A549 (cell line): ENCODE measurements around the gene CPT1A. TPM values are rescaled to one million over a fixed set of nuclear protein-coding genes. Genes with fewer than 3 reads are reported as not detected.

ENCODE experiments used
- ATAC-seq, 2 experiments: fragments of 200-7000 bp in 1 of 2; fragments of >200 bp in 1 of 2; cut with Nextera tagmentation in 1 of 2; cut with Tn5 transposase in 1 of 2; 3 replicates each; pipeline versions ENCODE4 v1.8.0 to v1.9.1; 2018 to 2020; ENCODE audit warnings: mild to moderate bottlenecking in 1 of 2, moderate library complexity in 1 of 2
- CTCF ChIA-PET: fragments of 300-600 bp; sonication (Branson Sonifier 250); formaldehyde crosslinking; extraction: SDS; loops from one replicate; lab custom pipeline; 2021; ENCODE audit warnings: antibody characterized with exemption, inconsistent platforms; lab: Yijun Ruan, JAX
- POLR2A ChIA-PET: fragments of 350-600 bp; formaldehyde crosslinking; extraction: SDS; loops from one replicate; lab custom pipeline; 2021; ENCODE audit warnings: antibody characterized with exemption, inconsistent platforms; lab: Yijun Ruan, JAX
- DNase-seq, 2 experiments: peaks; one replicate each; pipeline versions ENCODE4 v3.0.0 to v3.0.0-alpha.2; 2011 to 2016; ENCODE audit warnings: low read depth in 1 of 2, low spot score in 1 of 2
- FAIRE-seq: peaks from 2 replicates; lab custom pipeline; 2011; peaks lifted over from hg19 to GRCh38; lab: Jason Lieb, UNC
- H3K27ac ChIP-seq, 2 experiments: fragments of >200 bp; sonication (Bioruptor Twin); formaldehyde crosslinking; 3 replicates each; pipeline ENCODE4 v1.5.1; 2016 to 2017
- H3K4me1 ChIP-seq: fragments of >200 bp; sonication (Bioruptor Twin); formaldehyde crosslinking; 3 replicates; pipeline ENCODE4 v1.6.1; 2016
- H3K4me2 ChIP-seq: fragments of >200 bp; sonication (Bioruptor Twin); formaldehyde crosslinking; 3 replicates; pipeline ENCODE4 v1.6.1; 2016
- H3K4me3 ChIP-seq: fragments of >200 bp; sonication (Bioruptor Twin); formaldehyde crosslinking; 3 replicates; pipeline ENCODE4 v1.5.1; 2016
- H3K9me3 ChIP-seq: fragments of >200 bp; sonication (Bioruptor Twin); formaldehyde crosslinking; 3 replicates; pipeline ENCODE4 v1.6.1; 2016
- BHLHE40 ChIP-seq: IDR thresholded peaks from 2 replicates; pipeline ENCODE4 v1.6.1; 2012; ENCODE audit warnings: low read depth, low read length, inconsistent platforms
- CHD2 ChIP-seq: fragments of 150-350 bp; IDR thresholded peaks from 2 replicates; pipeline ENCODE4 v1.6.1; 2014; ENCODE audit warnings: low read length; ENCODE audit not compliant: partially characterized antibody
- EHF ChIP-seq: fragments of 250-450 bp; sonication (Bioruptor Pico); IDR thresholded peaks from 2 replicates; pipeline ENCODE4 v1.5.0; 2020; ENCODE audit warnings: mild to moderate bottlenecking
- ESRRA ChIP-seq: fragments of 150-350 bp; IDR thresholded peaks from 2 replicates; pipeline ENCODE4 v1.6.1; 2014; ENCODE audit warnings: mild to moderate bottlenecking, low read length, borderline replicate concordance
- FOSL2 ChIP-seq, 2 experiments: fragments of 450-650 bp in 1 of 2; fragments of >200 bp in 1 of 2; sonication (Bioruptor Twin) in 1 of 2; formaldehyde crosslinking; IDR thresholded peaks; 2 replicates each; pipeline versions ENCODE4 v1.5.0 to v1.6.1; 2016 to 2020; ENCODE audit warnings: mild to moderate bottlenecking in 1 of 2, moderate library complexity in 1 of 2
- HEYL ChIP-seq: fragments of 250-450 bp; sonication (Bioruptor Pico); IDR thresholded peaks from 2 replicates; pipeline ENCODE4 v1.8.0; 2021; ENCODE audit warnings: mild to moderate bottlenecking, moderate library complexity
- HOXA7 ChIP-seq: fragments of 250-450 bp; sonication (Bioruptor Pico); IDR thresholded peaks from 2 replicates; pipeline ENCODE4 v1.5.0; 2020; ENCODE audit warnings: mild to moderate bottlenecking, moderate library complexity
- HOXB13 ChIP-seq: fragments of 250-450 bp; sonication (Bioruptor Pico); IDR thresholded peaks from 2 replicates; pipeline ENCODE4 v1.5.0; 2020; ENCODE audit warnings: low read depth, mild to moderate bottlenecking, moderate library complexity
- HOXB5 ChIP-seq: fragments of 250-450 bp; sonication (Bioruptor Pico); IDR thresholded peaks from 2 replicates; pipeline ENCODE4 v1.5.0; 2020; ENCODE audit warnings: mild to moderate bottlenecking, moderate library complexity
- JUN ChIP-seq, 2 experiments: fragments of >200 bp; sonication (Bioruptor Twin); formaldehyde crosslinking; IDR thresholded peaks; 2 replicates in 1 of 2; 3 replicates in 1 of 2; pipeline ENCODE4 v1.6.1; 2016 to 2017
- KDM1A ChIP-seq: fragments of 200-600 bp; sonication (generic); IDR thresholded peaks from 2 replicates; pipeline ENCODE4 v1.6.1; 2016; ENCODE audit warnings: low read depth, mild to moderate bottlenecking
- MAFK ChIP-seq: fragments of 450-650 bp; IDR thresholded peaks from 2 replicates; pipeline ENCODE4 v1.6.1; 2014; ENCODE audit not compliant: partially characterized antibody
- MYC ChIP-seq: IDR thresholded peaks from 2 replicates; pipeline ENCODE4 v1.6.1; 2012; ENCODE audit warnings: mild to moderate bottlenecking, inconsistent platforms, low read length, improper control_type of control experiment, borderline replicate concordance
- NPAS2 ChIP-seq: fragments of 250-450 bp; sonication (Bioruptor Pico); IDR thresholded peaks from 2 replicates; pipeline ENCODE4 v1.8.0; 2022; ENCODE audit warnings: mild to moderate bottlenecking, moderate library complexity, borderline replicate concordance
- NR3C1 ChIP-seq: fragments of >200 bp; sonication (Bioruptor Twin); formaldehyde crosslinking; IDR thresholded peaks from 3 replicates; pipeline ENCODE4 v1.6.1; 2017
- PHF8 ChIP-seq: fragments of 200-600 bp; sonication (generic); IDR thresholded peaks from 2 replicates; pipeline ENCODE4 v1.6.1; 2016; ENCODE audit warnings: low read depth, mild to moderate bottlenecking, antibody characterized with exemption, moderate library complexity, borderline replicate concordance
- POLR2A ChIP-seq: IDR thresholded peaks from 2 replicates; pipeline ENCODE4 v1.6.1; 2012; ENCODE audit warnings: mild to moderate bottlenecking, low read length
- RCOR1 ChIP-seq: fragments of 150-350 bp; IDR thresholded peaks from 2 replicates; pipeline ENCODE4 v1.6.1; 2014; ENCODE audit warnings: antibody characterized with exemption, low read length, low read depth
- SMC3 ChIP-seq: fragments of >200 bp; sonication (Bioruptor Twin); formaldehyde crosslinking; IDR thresholded peaks from 3 replicates; pipeline ENCODE4 v1.6.1; 2018; ENCODE audit warnings: inconsistent platforms
- ZC3H11A ChIP-seq: fragments of 450-650 bp; IDR thresholded peaks from 2 replicates; pipeline ENCODE4 v1.6.1; 2014; ENCODE audit warnings: antibody characterized with exemption, mild to moderate bottlenecking
- ZFP36 ChIP-seq: fragments of 450-650 bp; IDR thresholded peaks from 2 replicates; pipeline ENCODE4 v1.6.1; 2014; ENCODE audit warnings: borderline replicate concordance; ENCODE audit not compliant: partially characterized antibody
- WGBS: methylation state at CpG from one replicate; pipeline ENCODE4 v1.1.6; 2017; ENCODE audit errors: missing lambda C conversion rate; 5-methylcytosine and 5-hydroxymethylcytosine counted together
- polyA plus RNA-seq, 4 experiments: library from polyadenylated mRNA; depleted of rRNA in 3 of 4; stranded (reverse); fragments of >200 nt; fragmentation: RNase III in 1 of 4; extraction: RNeasy Plus Mini Kit Qiagen cat#74134 plus additional on column Dnase treatment in 1 of 4; gene quantifications; 2 replicates in 3 of 4; 3 replicates in 1 of 4; pipeline ENCODE4 v1.2.3, GENCODE V29; 2011 to 2017
- TF ChIP-seq, protein P1 (sequence below): fragments of >200 bp; sonication (Bioruptor Twin); formaldehyde crosslinking; IDR thresholded peaks from 3 replicates; pipeline ENCODE4 v1.6.1; 2016
- TF ChIP-seq, protein P2 (sequence below): IDR thresholded peaks from 2 replicates; pipeline ENCODE4 v1.6.1; 2012
- TF ChIP-seq, protein P3 (sequence below): fragments of 200-600 bp; sonication (generic); IDR thresholded peaks from 2 replicates; pipeline ENCODE4 v1.6.1; 2016; ENCODE audit warnings: antibody characterized with exemption, mild to moderate bottlenecking, moderate library complexity
- TF ChIP-seq, protein P4 (sequence below): fragments of >200 bp; sonication (Bioruptor Twin); formaldehyde crosslinking; IDR thresholded peaks from 2 replicates; pipeline ENCODE4 v1.6.1; 2016
- TF ChIP-seq, protein P5 (sequence below): fragments of >200 bp; sonication (Bioruptor Twin); formaldehyde crosslinking; IDR thresholded peaks from 3 replicates; pipeline ENCODE4 v1.5.1; 2016
- TF ChIP-seq, protein P6 (sequence below): fragments of 250-450 bp; sonication (Bioruptor Pico); IDR thresholded peaks from 2 replicates; pipeline ENCODE4 v1.5.0; 2021; ENCODE audit warnings: mild to moderate bottlenecking, moderate library complexity, borderline replicate concordance

The CPT1A gene
- polyA plus RNA-seq, 2 of the 4 experiments (the other 2 are of a cell fraction): 15.0 to 21.4 TPM

DNA sequence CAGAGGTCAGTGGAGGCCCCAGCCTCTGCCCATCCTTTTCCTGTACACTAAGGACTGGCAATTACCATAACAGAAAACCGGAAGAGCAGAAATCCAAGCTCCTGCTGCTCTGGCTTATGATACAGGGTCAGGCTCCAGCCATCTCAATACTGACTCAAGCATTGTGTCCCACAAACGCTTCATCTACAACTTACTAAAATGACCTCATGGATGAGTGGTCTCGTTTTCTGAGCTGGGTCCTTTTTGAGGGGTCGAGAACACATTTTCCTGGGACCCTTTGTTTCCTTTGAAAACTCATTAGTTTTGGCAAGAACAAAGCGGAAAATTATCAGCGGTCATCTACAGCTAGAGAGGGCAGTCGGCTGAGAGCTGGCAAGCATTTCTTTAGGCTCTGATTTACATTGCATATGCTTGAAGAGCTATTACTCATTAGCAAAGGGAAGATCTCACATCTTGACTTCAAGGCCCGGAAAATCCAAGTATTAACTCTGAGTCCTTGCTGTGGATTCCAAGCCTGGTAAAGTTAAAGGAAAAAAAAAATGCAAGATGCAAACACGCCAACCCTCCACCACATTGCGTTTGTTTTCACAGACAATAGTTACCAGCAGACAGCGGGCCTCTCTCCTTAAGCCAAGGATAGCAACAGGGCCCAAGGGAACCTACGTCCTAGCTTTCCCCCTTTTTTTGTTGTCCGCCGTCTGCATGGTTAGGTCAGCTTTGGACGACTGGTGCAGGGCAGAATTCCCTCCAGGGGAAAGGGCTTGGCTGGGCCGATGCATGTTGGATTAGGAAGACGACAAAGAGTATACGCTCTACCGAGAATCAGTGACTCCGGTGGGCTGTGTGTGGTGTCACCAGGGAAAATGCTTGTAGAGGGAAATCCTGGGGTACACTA is 92.2 kb downstream of the CPT1A start:
- Histone ChIP-seq H3K4me2 (no peak overlapping the region), H3K4me1 (no peaks in the 10 kb centered on the region), H3K4me3 (no peak overlapping the region), H3K9me3 (no peaks in the 10 kb centered on the region), H3K27ac (no peak overlapping the region)
- WGBS: 95% methylated on average over 20 of the region's 20 CpGs
- CTCF ChIA-PET: interaction anchor here (0.6 to 1.7 kb wide), 3 partner anchors 11 to 295 kb away, joined by 3 to 4 read pairs (median 3); no protein-coding TSS in a partner anchor
- POLR2A ChIA-PET: no interaction called here
- no peak for DNase-seq
- no peak for FAIRE-seq
- no peak for ATAC-seq
- TF ChIP-seq HOXA7 (CRISPR knock-in tag): no peak
- no peak for TF ChIP-seq HOXB13 (CRISPR knock-in tag)
- no peak for TF ChIP-seq JUN (IDR thresholded peaks at IDR 0.05)
- TF ChIP-seq NPAS2 (CRISPR knock-in tag): no peak
- no peak for TF ChIP-seq BHLHE40
- TF ChIP-seq, protein P1, sequence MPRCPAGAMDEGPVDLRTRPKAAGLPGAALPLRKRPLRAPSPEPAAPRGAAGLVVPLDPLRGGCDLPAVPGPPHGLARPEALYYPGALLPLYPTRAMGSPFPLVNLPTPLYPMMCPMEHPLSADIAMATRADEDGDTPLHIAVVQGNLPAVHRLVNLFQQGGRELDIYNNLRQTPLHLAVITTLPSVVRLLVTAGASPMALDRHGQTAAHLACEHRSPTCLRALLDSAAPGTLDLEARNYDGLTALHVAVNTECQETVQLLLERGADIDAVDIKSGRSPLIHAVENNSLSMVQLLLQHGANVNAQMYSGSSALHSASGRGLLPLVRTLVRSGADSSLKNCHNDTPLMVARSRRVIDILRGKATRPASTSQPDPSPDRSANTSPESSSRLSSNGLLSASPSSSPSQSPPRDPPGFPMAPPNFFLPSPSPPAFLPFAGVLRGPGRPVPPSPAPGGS: no peak
- TF ChIP-seq, protein P2, sequence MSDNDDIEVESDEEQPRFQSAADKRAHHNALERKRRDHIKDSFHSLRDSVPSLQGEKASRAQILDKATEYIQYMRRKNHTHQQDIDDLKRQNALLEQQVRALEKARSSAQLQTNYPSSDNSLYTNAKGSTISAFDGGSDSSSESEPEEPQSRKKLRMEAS: no peak
- no peak for TF ChIP-seq MAFK
- TF ChIP-seq EHF (CRISPR knock-in tag): no peak
- TF ChIP-seq PHF8: no peak
- no peak for TF ChIP-seq SMC3
- no peak for TF ChIP-seq FOSL2 (IDR thresholded peaks at IDR 0.05)
- no peak for TF ChIP-seq FOSL2 (CRISPR knock-in tag; IDR thresholded peaks at IDR 0.05)
- no peak for TF ChIP-seq HOXB5
- no peak for TF ChIP-seq KDM1A
- TF ChIP-seq RCOR1: no peak
- no peak for TF ChIP-seq ZC3H11A

DNA sequence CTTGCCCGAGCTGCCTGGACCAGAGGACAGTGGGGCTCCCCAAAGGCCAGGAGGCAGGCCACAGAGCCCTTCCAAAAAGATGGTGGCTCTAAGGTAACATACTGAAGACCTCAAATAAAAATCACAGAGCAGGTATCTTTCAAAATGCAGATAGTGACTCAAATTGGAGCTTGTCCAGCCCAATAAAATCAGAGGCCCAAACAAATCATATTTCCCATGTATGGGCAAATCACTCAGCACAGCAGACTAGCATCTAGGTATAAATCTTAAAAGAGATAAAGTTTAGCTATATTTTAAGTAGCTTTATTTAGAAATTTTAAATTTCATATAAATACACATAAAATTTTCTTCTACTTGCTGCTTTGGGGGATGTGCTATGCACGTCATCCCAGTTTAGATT is 93.7 kb downstream of the CPT1A start:
- POLR2A ChIA-PET: no interaction called here
- Histone ChIP-seq H3K4me3 (no peak overlapping the region), H3K27ac (no peak overlapping the region), H3K9me3 (no peaks in the 10 kb centered on the region), H3K4me1 (no peaks in the 10 kb centered on the region), H3K4me2 (no peak overlapping the region)
- DNase-seq (no peak), FAIRE-seq (no peak), ATAC-seq (no peak)
- 95% methylated on average over 2 of the region's 2 CpGs for WGBS
- CTCF ChIA-PET: no interaction called here
- TF ChIP-seq, protein P3, sequence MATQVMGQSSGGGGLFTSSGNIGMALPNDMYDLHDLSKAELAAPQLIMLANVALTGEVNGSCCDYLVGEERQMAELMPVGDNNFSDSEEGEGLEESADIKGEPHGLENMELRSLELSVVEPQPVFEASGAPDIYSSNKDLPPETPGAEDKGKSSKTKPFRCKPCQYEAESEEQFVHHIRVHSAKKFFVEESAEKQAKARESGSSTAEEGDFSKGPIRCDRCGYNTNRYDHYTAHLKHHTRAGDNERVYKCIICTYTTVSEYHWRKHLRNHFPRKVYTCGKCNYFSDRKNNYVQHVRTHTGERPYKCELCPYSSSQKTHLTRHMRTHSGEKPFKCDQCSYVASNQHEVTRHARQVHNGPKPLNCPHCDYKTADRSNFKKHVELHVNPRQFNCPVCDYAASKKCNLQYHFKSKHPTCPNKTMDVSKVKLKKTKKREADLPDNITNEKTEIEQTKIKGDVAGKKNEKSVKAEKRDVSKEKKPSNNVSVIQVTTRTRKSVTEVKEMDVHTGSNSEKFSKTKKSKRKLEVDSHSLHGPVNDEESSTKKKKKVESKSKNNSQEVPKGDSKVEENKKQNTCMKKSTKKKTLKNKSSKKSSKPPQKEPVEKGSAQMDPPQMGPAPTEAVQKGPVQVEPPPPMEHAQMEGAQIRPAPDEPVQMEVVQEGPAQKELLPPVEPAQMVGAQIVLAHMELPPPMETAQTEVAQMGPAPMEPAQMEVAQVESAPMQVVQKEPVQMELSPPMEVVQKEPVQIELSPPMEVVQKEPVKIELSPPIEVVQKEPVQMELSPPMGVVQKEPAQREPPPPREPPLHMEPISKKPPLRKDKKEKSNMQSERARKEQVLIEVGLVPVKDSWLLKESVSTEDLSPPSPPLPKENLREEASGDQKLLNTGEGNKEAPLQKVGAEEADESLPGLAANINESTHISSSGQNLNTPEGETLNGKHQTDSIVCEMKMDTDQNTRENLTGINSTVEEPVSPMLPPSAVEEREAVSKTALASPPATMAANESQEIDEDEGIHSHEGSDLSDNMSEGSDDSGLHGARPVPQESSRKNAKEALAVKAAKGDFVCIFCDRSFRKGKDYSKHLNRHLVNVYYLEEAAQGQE: no peak
- TF ChIP-seq JUN (IDR thresholded peaks at IDR 0.05) (no peak), NR3C1 (no peak), CHD2 (no peak), ZFP36 (no peak), ZC3H11A (no peak), HOXB5 (no peak), ESRRA (no peak), HEYL (CRISPR knock-in tag) (no peak), BHLHE40 (no peak), POLR2A (no peak), MYC (no peak), HOXA7 (CRISPR knock-in tag) (no peak)
- TF ChIP-seq, protein P4, sequence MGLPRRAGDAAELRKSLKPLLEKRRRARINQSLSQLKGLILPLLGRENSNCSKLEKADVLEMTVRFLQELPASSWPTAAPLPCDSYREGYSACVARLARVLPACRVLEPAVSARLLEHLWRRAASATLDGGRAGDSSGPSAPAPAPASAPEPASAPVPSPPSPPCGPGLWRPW: no peak
- TF ChIP-seq, protein P2: no peak
- TF ChIP-seq, protein P5, sequence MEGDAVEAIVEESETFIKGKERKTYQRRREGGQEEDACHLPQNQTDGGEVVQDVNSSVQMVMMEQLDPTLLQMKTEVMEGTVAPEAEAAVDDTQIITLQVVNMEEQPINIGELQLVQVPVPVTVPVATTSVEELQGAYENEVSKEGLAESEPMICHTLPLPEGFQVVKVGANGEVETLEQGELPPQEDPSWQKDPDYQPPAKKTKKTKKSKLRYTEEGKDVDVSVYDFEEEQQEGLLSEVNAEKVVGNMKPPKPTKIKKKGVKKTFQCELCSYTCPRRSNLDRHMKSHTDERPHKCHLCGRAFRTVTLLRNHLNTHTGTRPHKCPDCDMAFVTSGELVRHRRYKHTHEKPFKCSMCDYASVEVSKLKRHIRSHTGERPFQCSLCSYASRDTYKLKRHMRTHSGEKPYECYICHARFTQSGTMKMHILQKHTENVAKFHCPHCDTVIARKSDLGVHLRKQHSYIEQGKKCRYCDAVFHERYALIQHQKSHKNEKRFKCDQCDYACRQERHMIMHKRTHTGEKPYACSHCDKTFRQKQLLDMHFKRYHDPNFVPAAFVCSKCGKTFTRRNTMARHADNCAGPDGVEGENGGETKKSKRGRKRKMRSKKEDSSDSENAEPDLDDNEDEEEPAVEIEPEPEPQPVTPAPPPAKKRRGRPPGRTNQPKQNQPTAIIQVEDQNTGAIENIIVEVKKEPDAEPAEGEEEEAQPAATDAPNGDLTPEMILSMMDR: no peak
- TF ChIP-seq, protein P6, sequence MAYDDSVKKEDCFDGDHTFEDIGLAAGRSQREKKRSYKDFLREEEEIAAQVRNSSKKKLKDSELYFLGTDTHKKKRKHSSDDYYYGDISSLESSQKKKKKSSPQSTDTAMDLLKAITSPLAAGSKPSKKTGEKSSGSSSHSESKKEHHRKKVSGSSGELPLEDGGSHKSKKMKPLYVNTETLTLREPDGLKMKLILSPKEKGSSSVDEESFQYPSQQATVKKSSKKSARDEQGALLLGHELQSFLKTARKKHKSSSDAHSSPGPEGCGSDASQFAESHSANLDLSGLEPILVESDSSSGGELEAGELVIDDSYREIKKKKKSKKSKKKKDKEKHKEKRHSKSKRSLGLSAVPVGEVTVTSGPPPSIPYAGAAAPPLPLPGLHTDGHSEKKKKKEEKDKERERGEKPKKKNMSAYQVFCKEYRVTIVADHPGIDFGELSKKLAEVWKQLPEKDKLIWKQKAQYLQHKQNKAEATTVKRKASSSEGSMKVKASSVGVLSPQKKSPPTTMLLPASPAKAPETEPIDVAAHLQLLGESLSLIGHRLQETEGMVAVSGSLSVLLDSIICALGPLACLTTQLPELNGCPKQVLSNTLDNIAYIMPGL (CRISPR knock-in tag): no peak
